GM21447 (cell line): ENCODE data around the gene IGSF21.

Source experiments
- ATAC-seq: cut with Tn5 transposase; IDR thresholded peaks from one replicate; pipeline ENCODE4 v1.9.1; 2021; ENCODE audit not compliant: unreplicated experiment

IGSF21 gene

DNA sequence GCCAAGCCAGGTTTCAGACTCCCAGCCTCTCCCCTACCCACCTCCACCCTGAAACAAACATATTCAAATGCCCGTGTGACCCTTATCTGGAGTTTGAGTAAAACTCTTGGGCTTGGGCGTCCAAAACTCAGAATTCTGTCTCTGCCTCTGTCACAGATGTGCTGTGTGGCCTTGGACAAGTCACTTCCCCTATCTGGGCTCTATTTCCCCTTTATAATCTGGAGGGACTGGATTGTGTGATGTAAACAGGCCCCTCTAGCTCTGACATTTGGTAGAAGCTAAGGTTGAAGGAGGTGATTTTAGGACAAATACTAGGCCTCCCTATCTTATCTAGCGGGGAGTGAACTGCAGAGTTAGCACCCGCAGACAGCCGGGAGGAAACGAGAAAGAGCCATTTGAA is 67.5 kb downstream of the IGSF21 start:
- no peak for ATAC-seq

DNA sequence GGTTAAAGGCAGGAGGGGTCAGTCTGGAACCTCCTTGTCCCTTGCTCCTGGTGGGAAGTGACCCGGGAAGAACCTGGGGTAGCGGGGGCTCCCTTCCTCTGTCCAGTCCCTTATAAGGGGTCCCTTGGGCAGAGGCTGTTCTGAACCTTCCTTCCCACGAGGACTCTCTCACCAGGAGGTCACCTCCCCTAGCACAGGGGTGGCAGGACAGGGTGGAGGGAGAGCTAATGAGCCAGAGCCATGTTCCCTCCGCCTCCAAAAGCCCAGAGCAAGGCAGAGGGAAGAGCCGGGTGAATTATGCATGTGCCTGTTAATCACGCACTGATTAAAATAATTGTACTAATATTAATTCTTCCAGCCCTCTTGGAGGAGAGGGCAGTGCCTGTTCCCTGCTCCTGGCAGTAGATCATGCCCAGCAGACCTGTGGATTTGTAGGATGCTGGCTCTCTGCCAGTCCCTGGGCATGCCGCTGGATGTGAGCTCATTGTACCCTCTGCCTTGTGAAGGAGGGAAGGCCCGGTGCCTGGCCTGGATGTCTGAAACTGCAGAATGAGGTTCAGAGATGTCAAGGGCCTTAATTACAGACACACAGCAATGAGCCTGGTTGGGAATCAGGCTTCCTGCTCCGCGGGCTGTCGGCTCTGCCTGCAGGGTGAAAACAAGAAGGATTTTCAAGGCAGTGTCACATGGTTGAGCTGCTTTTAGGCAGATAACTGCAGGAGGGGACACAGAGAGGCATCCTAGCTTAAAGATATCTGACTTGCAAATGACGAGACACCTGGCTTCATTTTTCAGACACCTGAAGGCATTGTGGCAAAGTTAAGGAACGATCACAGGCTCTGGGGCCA is 68.2 kb downstream of the IGSF21 start:
- no peak for ATAC-seq

GRCh38 chr1:18176619-18177018 is 69.0 kb downstream of the IGSF21 start:
- ATAC-seq: no peak

GRCh38 chr1:18178111-18178510 is 70.5 kb downstream of the IGSF21 start:
- no peak for ATAC-seq

DNA sequence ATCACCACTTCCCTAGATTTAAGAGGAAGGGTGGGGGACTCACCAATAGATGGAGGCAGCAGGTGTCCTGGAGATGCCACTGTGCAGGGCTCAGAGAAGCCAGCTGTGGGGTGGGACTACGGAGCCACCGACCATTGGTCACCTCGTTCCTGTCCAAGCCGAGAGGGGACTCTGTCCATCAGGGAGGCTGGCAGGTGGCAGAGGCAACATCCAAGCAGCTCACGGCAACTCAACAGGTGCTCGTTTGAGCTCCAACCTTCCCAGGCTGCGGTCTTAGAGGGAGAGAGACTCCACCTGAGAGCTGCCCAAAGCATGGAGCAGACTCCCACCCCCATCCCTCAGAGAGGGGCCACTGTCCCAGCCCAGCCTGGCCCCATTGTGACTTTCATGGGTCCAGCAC is 71.4 kb downstream of the IGSF21 start:
- ATAC-seq: no peak

DNA sequence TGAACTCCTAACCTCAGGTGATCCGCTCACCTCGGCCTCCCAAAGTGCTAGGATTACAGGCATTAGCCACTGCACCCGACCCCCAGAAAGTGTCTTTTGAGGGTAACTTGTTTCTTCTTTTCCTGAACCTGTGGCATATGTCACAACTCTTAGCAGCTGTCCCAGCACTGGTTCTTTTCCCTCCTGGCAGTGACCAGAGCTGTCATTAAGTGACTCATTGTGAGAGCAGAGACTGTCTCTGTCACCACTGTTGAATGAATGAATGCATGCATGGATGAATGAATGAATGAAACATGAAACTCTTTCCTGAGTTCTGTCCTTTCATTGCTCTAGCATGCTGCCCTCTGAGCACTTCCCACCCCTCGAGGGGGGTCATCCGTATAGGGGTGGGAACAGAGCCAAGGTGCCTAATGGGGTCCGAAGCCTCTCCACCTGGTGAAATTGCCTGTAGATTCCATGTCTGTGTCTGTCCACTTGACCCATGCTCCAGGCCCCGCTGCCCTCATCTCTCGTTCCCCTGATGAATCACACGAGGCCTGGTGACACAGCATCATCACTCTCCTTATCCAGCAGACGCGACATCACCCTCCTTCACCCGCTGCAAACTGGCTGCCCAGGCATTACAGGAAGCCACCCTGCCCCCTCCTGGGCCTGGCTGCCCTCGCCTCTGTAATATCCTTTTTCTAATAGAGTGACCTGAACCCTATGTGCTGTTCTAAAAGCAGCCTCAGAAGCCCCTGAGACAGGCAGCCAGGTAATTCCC is 75.0 kb downstream of the IGSF21 start:
- no peak for ATAC-seq

DNA sequence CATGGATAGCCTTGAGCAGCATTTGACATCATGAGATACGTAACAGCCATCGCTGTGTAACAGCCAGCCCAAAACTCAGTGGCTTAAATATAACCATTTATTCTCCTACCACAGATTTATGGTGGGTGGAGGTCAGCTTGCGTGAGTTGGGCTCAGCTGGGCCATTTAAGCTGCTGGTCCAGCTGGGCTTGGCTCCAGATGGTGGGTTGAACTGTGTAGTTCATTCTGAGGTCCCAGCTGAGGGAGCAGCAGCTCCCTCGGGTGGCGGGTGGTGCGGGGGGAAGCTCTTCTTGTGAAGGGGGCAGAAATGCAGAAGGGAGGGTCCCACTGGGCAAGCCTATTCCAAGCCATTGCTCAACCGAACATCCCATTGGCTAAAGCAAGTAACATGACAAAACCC is 75.9 kb downstream of the IGSF21 start:
- ATAC-seq: no peak

GRCh38 chr1:18187054-18187453 is 79.5 kb downstream of the IGSF21 start:
- ATAC-seq: no peak

DNA sequence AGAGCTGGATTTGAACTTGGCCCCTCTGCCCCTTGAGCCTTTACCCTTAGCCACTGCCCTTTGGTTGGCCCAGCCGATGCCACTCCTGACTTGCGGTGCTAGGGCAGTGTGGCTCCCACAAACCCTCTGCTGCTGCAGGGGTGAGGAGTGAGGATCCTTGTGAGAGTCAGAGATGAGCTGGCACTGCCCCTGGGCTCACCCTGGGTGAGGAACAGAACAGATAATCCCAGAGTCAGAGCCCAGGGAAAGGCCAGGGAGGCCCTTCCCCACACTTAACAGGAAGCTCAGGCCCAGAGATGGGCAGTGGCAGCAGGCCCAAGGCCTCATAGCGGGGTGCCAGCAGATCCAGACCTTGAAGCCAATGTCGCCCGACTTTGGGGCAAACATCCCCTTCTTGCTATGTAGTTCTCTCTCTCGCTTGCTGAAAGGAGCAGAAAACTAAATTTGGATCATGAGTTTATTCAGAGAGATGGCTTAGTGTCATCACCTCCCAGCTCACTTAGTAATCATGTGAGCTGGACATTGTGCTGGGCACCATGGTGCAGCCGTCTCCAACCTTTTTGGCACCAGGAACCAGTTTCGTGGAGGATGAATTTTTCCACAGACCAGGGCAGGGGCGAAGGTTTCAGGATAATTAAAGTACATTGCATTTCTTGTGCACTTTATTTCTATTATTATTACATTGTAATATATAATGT is 81.4 kb downstream of the IGSF21 start:
- ATAC-seq: no peak

- no peak for ATAC-seq
These were observed 83.0 kb downstream of the IGSF21 start for GRCh38 chr1:18190598-18190997.

DNA sequence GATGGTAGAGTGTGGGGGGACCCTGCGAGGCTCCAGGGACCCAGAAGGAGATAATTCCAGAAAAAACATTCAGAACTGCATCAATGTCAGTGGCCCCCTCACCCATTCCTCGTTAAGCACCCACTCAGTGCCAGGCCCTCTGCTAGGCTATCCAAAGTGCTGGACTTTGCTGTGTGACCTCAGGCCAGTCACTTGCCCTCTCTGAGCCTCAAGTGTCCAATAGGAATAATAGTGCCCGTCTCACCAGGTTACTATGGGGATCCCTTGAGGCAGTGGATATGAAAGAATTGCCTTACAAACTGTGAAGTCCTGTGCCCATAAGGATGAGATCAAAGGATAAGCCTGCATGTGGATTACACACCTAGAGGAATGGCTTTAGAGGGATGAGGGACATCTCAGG is 83.4 kb downstream of the IGSF21 start:
- ATAC-seq: no peak

- no peak for ATAC-seq
These were observed 84.0 kb downstream of the IGSF21 start for GRCh38 chr1:18191481-18192155.

DNA sequence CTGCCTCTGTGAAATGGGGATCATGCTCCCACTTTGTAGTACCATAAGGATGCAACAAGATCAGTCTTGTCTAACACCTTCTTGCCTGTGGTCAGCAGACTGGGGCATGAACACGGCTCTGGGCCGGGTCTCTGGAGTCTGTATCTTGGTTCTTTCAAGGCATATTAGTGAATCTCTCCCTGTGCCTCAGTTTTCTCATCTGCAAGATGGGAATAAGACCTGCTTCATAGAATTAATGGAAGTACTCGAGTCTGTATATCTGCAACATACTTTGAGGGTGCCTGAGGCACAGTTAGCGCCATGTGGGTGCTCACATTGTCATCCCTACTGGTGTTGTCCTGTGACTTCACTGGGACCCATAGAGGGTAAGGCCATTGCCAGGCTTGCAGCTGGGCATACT is 84.6 kb downstream of the IGSF21 start:
- ATAC-seq: no peak

DNA sequence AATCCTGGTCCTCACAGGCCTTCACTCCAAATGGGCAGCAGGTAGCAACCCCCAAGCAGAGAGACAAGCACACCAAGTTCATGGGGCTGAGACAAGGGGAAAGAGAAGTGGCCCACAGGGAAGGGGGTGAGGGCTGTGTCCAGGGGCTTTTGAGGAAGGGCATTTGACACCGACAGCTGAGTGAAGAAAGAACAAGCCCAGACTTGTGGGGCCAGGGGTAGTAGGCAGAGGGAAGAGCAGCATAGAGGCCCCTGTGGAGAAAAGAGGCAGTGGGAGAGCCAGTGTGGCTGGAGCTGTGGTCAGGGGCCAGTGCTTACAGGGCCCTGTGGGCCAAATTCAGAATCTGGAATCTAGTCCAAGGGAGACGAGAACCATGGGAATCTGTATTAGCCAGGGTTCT is 85.4 kb downstream of the IGSF21 start:
- ATAC-seq: no peak

DNA sequence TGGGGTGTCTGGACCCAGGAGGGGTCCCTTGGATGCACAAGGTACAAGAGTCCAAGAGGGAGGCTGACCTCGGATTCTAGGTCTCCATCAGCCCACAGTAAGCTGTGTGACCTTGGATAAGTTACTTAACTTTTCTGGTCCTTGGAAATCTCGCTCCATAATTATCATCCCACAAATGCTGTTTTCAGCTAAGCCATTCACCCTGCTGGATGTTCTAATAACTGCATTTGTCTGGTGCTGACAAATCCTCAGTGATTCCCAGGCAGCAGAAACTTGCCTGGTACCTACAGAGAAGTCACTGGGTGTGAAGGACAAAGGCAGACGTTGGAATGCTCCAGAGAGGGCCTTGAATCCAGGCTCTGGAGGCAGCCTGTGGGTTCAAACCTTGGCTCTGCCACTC is 89.7 kb downstream of the IGSF21 start:
- ATAC-seq: no peak

- no peak for ATAC-seq
These were observed 90.7 kb downstream of the IGSF21 start for GRCh38 chr1:18198260-18198659.

DNA sequence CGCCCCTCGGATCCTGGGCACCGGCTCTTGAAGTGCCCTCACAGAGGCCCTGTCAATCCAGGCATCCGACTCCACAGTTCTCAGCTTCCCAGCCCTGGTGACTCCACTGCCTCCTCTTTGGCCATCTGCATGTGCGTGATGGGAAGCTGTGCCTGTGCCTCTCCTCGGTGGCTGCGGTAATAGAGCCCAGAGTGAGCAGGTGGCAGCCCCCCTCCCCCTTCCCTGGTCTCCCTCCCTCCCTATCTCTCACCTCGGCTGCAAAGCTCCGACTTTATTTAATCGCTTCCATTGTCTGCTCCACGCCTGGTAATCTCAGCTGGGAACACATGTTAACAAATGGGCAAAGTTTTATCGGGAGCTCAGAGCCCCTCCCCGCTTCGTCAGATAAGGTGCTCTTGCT is 91.9 kb downstream of the IGSF21 start:
- ATAC-seq: no peak

DNA sequence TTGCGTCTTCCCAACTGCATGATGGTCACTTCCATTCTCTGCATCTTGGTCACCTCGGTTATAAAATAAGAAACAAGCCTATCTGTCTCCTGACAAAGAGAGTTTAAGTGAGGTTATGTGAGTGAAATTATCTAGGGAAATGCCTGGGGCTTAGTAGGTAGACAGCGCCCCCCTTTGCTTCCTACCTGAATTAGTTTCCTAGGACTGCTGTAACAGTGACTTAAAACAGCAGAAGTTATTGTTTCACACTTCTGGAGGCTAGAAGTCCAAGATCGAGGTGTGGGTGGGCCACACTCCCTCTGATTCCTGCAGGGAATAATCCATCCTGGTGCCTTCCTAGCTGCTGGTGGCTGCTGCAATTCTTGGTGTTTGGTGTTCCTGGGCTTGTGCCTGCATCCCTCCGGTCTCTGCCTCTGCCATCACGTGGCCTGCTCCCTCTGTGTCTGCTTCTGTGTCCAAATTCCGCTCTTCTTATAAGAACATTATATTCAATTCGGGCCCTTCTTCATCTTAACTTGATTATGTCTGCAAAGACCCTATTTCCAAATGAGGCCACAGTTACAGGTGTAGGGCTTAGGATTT is 92.6 kb downstream of the IGSF21 start:
- no peak for ATAC-seq

GRCh38 chr1:18200918-18201317 is 93.3 kb downstream of the IGSF21 start:
- ATAC-seq: no peak

DNA sequence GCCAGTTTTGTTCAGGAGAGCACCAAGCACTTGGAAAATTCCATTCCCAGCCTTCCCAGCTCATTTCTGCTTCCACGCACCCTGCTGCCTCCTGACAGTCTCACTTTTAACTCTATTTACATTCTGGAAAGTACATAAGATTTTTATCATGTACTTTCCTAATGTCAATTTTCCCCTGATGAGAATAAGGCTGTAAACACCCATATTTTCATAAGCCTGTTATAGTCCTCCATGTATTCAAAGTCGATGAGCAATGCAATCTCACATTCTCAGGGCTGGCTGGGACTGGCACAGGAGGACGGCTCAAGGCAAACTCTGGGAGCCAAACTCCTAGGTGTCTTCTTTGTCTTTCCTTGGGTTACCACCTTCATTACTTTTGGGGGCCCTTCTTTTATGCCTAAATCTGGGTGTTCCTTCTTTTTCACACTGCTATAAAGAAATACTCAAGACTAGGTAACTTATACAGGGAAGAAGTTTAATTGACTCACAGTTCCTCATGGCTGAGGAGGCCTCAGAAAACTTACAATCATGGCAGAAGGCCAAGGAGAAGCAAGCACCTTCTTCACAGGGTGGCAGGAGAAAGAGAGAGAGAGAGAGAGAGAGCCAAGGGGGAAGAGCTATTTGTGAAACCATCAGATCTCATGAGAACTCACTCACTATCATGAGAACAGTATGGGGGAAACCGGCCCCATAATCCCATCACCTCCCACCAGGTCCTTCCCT is 94.6 kb downstream of the IGSF21 start:
- no peak for ATAC-seq
